DND-41 (cell line): ENCODE data around the gene SCN3B.

ENCODE experiments used
- CTCF ChIP-seq: IDR thresholded peaks from 2 replicates; pipeline ENCODE4 v1.5.1; 2012; ENCODE audit warnings: borderline replicate concordance, low read length, moderate library complexity, mild to moderate bottlenecking; ENCODE audit not compliant: poor library complexity, severe bottlenecking; ENCODE audit errors: extremely low read depth
- EZH2 ChIP-seq: IDR thresholded peaks from 3 replicates; pipeline ENCODE4 v1.6.1; 2012; ENCODE audit warnings: borderline replicate concordance, low read depth, mild to moderate bottlenecking, moderate library complexity, low read length, inconsistent platforms; ENCODE audit not compliant: severe bottlenecking

DNA sequence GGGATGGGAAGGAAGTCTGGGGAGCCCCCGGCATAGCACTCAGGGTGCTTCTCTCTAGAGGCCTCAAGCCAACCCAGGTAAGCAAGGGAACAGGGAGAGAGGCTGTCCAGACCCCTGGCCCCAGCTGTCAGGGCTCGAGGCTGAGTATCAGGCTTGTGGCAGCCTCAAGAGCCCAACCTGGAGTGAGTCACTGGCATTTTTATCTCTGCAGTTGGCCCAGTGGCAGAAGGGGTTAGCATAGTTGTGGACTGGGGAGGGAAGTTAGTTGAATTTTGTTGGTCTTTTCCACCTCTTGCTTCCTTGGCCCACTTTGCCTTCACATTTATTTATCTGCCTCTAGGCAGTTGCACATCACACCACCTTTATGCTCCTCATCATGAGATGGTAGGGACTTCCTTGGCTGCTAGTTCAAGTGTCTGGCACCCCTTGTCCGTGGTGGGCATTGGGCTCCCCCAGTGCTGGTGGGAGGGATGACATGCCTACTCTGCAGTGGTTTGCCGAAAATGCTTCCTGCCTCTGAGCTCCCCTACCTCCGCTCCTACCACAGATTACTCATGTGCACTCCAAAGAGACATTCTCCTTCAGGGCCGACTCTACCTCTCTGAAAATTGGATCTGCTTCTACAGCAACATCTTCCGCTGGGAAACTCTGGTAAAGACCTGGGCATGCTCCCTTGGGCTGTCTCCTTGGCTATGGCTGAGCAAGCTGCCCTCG is 60.1 kb downstream of the SCN3B start:
- TF ChIP-seq CTCF (no peak), EZH2 (no peak)
